Measurements from ENCODE around the gene SARM1. TPM values are rescaled to one million over a fixed set of nuclear protein-coding genes. Genes with fewer than 3 reads are reported as not detected.

The SARM1 gene
- total RNA-seq, 1 experiment from 2014 or later, result 17.4 TPM

- in situ Hi-C loops (cut with HindIII; ENCODE audit: low pct_unique_long_range_greater_than_20kb, low sequenced_read_pairs), result no loop called here
- H3K27me3 ChIP-seq (ENCODE audit: control insufficient read depth, insufficient read depth, low read length), result no peaks in the 10 kb centered on the region
- CTCF ChIA-PET, result no interaction called here
- ATAC-seq (no peak), DNase-seq (ENCODE audit: low read depth, low spot score) (no peak)
- intact Hi-C loops (cut with micrococcal nuclease; ENCODE audit: unreplicated experiment), result no loop called here
- H3K36me3 ChIP-seq (ENCODE audit: control insufficient read depth, insufficient read depth, low read length), result no peaks in the 10 kb centered on the region
- H3K27ac ChIP-seq (ENCODE audit: low read length), result no peak overlapping the region
- H3K4me1 ChIP-seq (ENCODE audit: control insufficient read depth, insufficient read depth, low read length), result peaks cover 16% of the 10 kb centered on the region
- BruUV-seq (replicated peaks), result no TSS peak
- H3K9me3 ChIP-seq (ENCODE audit: control insufficient read depth, insufficient read depth, low read depth, low read length), result no peaks in the 10 kb centered on the region
- TF ChIP-seq, protein P1, sequence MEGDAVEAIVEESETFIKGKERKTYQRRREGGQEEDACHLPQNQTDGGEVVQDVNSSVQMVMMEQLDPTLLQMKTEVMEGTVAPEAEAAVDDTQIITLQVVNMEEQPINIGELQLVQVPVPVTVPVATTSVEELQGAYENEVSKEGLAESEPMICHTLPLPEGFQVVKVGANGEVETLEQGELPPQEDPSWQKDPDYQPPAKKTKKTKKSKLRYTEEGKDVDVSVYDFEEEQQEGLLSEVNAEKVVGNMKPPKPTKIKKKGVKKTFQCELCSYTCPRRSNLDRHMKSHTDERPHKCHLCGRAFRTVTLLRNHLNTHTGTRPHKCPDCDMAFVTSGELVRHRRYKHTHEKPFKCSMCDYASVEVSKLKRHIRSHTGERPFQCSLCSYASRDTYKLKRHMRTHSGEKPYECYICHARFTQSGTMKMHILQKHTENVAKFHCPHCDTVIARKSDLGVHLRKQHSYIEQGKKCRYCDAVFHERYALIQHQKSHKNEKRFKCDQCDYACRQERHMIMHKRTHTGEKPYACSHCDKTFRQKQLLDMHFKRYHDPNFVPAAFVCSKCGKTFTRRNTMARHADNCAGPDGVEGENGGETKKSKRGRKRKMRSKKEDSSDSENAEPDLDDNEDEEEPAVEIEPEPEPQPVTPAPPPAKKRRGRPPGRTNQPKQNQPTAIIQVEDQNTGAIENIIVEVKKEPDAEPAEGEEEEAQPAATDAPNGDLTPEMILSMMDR (IDR thresholded peaks at IDR 0.05), result no peak
- TF ChIP-seq, protein P2, sequence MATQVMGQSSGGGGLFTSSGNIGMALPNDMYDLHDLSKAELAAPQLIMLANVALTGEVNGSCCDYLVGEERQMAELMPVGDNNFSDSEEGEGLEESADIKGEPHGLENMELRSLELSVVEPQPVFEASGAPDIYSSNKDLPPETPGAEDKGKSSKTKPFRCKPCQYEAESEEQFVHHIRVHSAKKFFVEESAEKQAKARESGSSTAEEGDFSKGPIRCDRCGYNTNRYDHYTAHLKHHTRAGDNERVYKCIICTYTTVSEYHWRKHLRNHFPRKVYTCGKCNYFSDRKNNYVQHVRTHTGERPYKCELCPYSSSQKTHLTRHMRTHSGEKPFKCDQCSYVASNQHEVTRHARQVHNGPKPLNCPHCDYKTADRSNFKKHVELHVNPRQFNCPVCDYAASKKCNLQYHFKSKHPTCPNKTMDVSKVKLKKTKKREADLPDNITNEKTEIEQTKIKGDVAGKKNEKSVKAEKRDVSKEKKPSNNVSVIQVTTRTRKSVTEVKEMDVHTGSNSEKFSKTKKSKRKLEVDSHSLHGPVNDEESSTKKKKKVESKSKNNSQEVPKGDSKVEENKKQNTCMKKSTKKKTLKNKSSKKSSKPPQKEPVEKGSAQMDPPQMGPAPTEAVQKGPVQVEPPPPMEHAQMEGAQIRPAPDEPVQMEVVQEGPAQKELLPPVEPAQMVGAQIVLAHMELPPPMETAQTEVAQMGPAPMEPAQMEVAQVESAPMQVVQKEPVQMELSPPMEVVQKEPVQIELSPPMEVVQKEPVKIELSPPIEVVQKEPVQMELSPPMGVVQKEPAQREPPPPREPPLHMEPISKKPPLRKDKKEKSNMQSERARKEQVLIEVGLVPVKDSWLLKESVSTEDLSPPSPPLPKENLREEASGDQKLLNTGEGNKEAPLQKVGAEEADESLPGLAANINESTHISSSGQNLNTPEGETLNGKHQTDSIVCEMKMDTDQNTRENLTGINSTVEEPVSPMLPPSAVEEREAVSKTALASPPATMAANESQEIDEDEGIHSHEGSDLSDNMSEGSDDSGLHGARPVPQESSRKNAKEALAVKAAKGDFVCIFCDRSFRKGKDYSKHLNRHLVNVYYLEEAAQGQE (IDR thresholded peaks at IDR 0.05; ENCODE audit: insufficient read depth in 1 of 2, low read depth in 2 of 2, low read length in 1 of 2), result no peak
- no peak for TF ChIP-seq TCF7L2 (IDR thresholded peaks at IDR 0.05; ENCODE audit: low read depth, low read length)
- TF ChIP-seq POLR2AphosphoS5 (IDR thresholded peaks at IDR 0.05; ENCODE audit: low read depth, low read length), result no peak
- no peak for TF ChIP-seq SIN3A (IDR thresholded peaks at IDR 0.05; ENCODE audit: borderline replicate concordance, insufficient read depth, low read depth, low read length)
- H3K4me3 ChIP-seq (ENCODE audit: low read depth in 2 of 2, low read length in 2 of 2), result no peak overlapping the region
- POLR2A ChIA-PET, result no interaction called here
These were observed 31.4 kb downstream of the SARM1 start for GRCh38 chr17:28402844-28403243.

DNA sequence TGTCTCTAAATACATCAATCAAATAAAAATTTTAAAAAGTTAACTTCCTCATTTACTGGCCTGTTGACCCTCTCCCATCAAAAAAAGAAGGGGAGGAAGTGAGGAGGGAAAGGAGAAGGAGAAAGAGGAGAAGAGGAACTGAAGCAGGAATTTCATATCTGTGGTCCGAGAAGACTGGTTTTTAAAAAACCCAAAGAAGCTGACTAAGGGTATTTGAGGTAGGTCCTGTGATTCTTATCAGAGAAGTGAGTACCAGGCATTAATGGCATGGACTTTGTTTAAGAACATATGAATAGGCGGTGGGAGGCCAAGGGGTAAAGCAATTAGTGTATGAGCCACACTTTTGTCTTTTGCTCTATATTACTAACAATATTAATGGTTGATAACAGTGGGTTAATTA is 32.5 kb downstream of the SARM1 start:
- DNase-seq (ENCODE audit: low read depth, low spot score) (no peak), ATAC-seq (no peak)
- Histone ChIP-seq H3K27ac (ENCODE audit: low read length) (no peak overlapping the region), H3K4me3 (ENCODE audit: low read depth in 2 of 2, low read length in 2 of 2) (no peak overlapping the region), H3K27me3 (ENCODE audit: control insufficient read depth, insufficient read depth, low read length) (no peaks in the 10 kb centered on the region), H3K9me3 (ENCODE audit: control insufficient read depth, insufficient read depth, low read depth, low read length) (no peaks in the 10 kb centered on the region), H3K36me3 (ENCODE audit: control insufficient read depth, insufficient read depth, low read length) (no peaks in the 10 kb centered on the region), H3K4me1 (ENCODE audit: control insufficient read depth, insufficient read depth, low read length) (peaks cover 8% of the 10 kb centered on the region)
- CTCF ChIA-PET, result interaction anchor here (1.7 kb wide), 1 partner anchor 13 kb away, joined by 8 read pairs; no protein-coding TSS in a partner anchor
- in situ Hi-C loops (cut with HindIII; ENCODE audit: low pct_unique_long_range_greater_than_20kb, low sequenced_read_pairs) (no loop called here), intact Hi-C loops (cut with micrococcal nuclease; ENCODE audit: unreplicated experiment) (no loop called here)
- TF ChIP-seq, protein P1 (IDR thresholded peaks at IDR 0.05), result no peak
- TF ChIP-seq SIN3A (IDR thresholded peaks at IDR 0.05; ENCODE audit: borderline replicate concordance, insufficient read depth, low read depth, low read length) (no peak), TCF7L2 (IDR thresholded peaks at IDR 0.05; ENCODE audit: low read depth, low read length) (no peak), POLR2AphosphoS5 (IDR thresholded peaks at IDR 0.05; ENCODE audit: low read depth, low read length) (no peak)
- TF ChIP-seq, protein P2 (IDR thresholded peaks at IDR 0.05; ENCODE audit: insufficient read depth in 1 of 2, low read depth in 2 of 2, low read length in 1 of 2), result no peak
- POLR2A ChIA-PET, result no interaction called here
- no TSS peak for BruUV-seq (replicated peaks)

All from Panc1 (cell line).